Body of pancreas (tissue), 4 donors: Measurements from ENCODE around the gene ANKRD13D.

Experiments
- CTCF ChIP-seq, 7 experiments: fragments of 450-650 bp in 4 of 7; fragments of 200-600 bp in 3 of 7; sonication (generic) in 3 of 7; IDR thresholded peaks; one replicate each; pipeline ENCODE4 v1.5.1; 2016 to 2019; ENCODE audit warnings: antibody characterized with exemption in 7 of 7
- POLR2A ChIP-seq, 3 donors: fragments of 450-650 bp; IDR thresholded peaks; one replicate each; pipeline ENCODE4 v1.6.1; 2016; ENCODE audit warnings: antibody characterized with exemption in 3 of 3, mild to moderate bottlenecking in 2 of 3

- no peak for TF ChIP-seq CTCF (IDR thresholded peaks at IDR 0.05)
- no peak for TF ChIP-seq POLR2A (IDR thresholded peaks at IDR 0.05)
These were observed 2.6 kb downstream of the ANKRD13D start for GRCh38 chr11:67291481-67292381.
